Glutamatergic neuron (in vitro differentiated cells): ENCODE results near the gene SLC3A2. TPM values are rescaled to one million over a fixed set of nuclear protein-coding genes. Genes with fewer than 3 reads are reported as not detected.

ENCODE experiments used
- DNase-seq: peaks from one replicate; pipeline ENCODE4 v3.0.0; 2022
- H3K27ac Mint-ChIP-seq: one replicate; pipeline ENCODE4 v1.8.0; 2020; ENCODE audit warnings: mild to moderate bottlenecking, mixed read lengths, inconsistent platforms; ENCODE audit not compliant: unreplicated experiment
- H3K27me3 Mint-ChIP-seq: one replicate; pipeline ENCODE4 v1.8.0; 2020; ENCODE audit warnings: mild to moderate bottlenecking, moderate library complexity, mixed read lengths, inconsistent platforms; ENCODE audit not compliant: unreplicated experiment
- H3K36me3 Mint-ChIP-seq: one replicate; pipeline ENCODE4 v1.8.0; 2020; ENCODE audit warnings: mild to moderate bottlenecking, mixed read lengths, inconsistent platforms; ENCODE audit not compliant: unreplicated experiment
- H3K4me1 Mint-ChIP-seq: one replicate; pipeline ENCODE4 v1.8.0; 2020; ENCODE audit warnings: mild to moderate bottlenecking, low read depth, mixed read lengths, inconsistent platforms; ENCODE audit not compliant: unreplicated experiment
- H3K4me3 Mint-ChIP-seq: one replicate; pipeline ENCODE4 v1.8.0; 2020; ENCODE audit warnings: mild to moderate bottlenecking, mixed read lengths, inconsistent platforms; ENCODE audit not compliant: unreplicated experiment
- H3K9me3 Mint-ChIP-seq: one replicate; pipeline ENCODE4 v1.8.0; 2020; ENCODE audit warnings: mild to moderate bottlenecking, moderate library complexity, mixed read lengths, inconsistent platforms; ENCODE audit not compliant: unreplicated experiment
- CTCF ChIP-seq: fragments of 200-600 bp; sonication (generic); IDR thresholded peaks from one replicate; pipeline ENCODE4 v1.5.0; 2021; ENCODE audit not compliant: partially characterized antibody, unreplicated experiment
- total RNA-seq: library from RNA; stranded (reverse); fragmentation: NEBNext Ultra II Directional; extraction: Animal tissue kit (Norgen Biotek cat#: 25700); gene quantifications from one replicate; pipeline ENCODE4 v1.2.1, GENCODE V29; 2021; ENCODE audit not compliant: unreplicated experiment

Gene SLC3A2
- total RNA-seq, 1 donor from 2014 or later: 221 TPM

DNA sequence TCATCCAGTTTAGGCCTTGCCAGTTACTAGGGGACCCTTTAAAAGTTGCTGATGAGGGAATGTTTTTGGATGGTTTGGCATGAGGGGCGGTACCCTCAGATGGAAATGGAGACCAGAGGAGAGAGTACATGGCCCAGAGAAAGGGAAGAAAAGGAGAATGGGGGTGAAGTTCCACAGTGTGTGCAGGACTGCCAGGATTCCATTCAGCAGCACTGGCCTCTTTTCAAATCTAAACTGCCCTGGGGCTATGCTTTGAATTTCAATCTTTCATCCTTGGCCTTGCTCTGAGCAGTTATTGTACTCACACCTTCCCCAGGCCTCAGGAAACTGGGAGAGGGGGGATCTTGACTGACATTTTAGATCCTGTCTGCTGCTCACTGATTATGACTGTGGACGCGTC is 3.0 kb downstream of the SLC3A2 start:
- peaks cover 28% of the 10 kb centered on the region for H3K4me1 Mint-ChIP-seq
- peaks cover 19% of the 10 kb centered on the region for H3K9me3 Mint-ChIP-seq
- peak overlapping the region; percentile 59 for H3K27ac Mint-ChIP-seq
- no peak for DNase-seq
- H3K36me3 Mint-ChIP-seq: no peaks in the 10 kb centered on the region
- peaks cover 17% of the 10 kb centered on the region for H3K27me3 Mint-ChIP-seq
- no peak for TF ChIP-seq CTCF
- H3K4me3 Mint-ChIP-seq: peak overlapping the region; percentile 100

GRCh38 chr11:62885137-62885750 is 4.5 kb downstream of the SLC3A2 start:
- Mint-ChIP-seq H3K36me3 (peaks cover 9% of the 10 kb centered on the region), H3K27ac (peak overlapping the region; percentile 52), H3K4me1 (peaks cover 20% of the 10 kb centered on the region), H3K9me3 (peaks cover 25% of the 10 kb centered on the region), H3K27me3 (peaks cover 14% of the 10 kb centered on the region), H3K4me3 (peak overlapping the region; percentile 70)
- no peak for TF ChIP-seq CTCF
- no peak for DNase-seq

DNA sequence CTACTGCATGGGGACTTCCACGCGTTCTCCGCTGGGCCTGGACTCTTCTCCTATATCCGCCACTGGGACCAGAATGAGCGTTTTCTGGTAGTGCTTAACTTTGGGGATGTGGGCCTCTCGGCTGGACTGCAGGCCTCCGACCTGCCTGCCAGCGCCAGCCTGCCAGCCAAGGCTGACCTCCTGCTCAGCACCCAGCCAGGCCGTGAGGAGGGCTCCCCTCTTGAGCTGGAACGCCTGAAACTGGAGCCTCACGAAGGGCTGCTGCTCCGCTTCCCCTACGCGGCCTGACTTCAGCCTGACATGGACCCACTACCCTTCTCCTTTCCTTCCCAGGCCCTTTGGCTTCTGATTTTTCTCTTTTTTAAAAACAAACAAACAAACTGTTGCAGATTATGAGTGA is 7.7 kb downstream of the SLC3A2 start:
- peaks cover 12% of the 10 kb centered on the region for H3K9me3 Mint-ChIP-seq
- no peak for DNase-seq
- H3K27ac Mint-ChIP-seq: no peak overlapping the region
- peaks cover 3% of the 10 kb centered on the region for H3K27me3 Mint-ChIP-seq
- H3K4me1 Mint-ChIP-seq: peaks cover 10% of the 10 kb centered on the region
- TF ChIP-seq CTCF: no peak
- H3K36me3 Mint-ChIP-seq: peaks cover 9% of the 10 kb centered on the region
- H3K4me3 Mint-ChIP-seq: no peak overlapping the region

DNA sequence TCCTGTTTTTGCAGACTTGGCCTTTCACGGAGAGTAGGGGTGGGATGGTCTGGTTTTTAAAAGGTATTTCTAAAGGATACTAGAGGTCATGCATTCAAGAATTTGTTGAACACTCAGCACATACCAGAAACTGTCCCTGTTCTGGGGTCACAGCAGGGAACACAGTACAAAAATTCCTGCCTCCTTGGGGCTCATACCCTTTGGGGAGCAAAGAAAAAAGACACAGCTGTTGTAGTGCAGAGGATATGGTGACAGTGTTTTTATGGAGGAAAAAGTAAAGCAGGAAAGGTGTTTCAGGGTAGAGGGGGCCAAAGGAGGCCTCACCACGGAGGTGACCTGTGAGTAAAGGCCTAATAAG is 8.4 kb downstream of the SLC3A2 start:
- TF ChIP-seq CTCF: no peak
- no peak for DNase-seq
- Mint-ChIP-seq H3K9me3 (peaks cover 10% of the 10 kb centered on the region), H3K4me3 (peak overlapping the region; percentile 25), H3K36me3 (peaks cover 9% of the 10 kb centered on the region), H3K27ac (peak overlapping the region; percentile 33), H3K27me3 (peaks cover 3% of the 10 kb centered on the region), H3K4me1 (peaks cover 3% of the 10 kb centered on the region)

DNA sequence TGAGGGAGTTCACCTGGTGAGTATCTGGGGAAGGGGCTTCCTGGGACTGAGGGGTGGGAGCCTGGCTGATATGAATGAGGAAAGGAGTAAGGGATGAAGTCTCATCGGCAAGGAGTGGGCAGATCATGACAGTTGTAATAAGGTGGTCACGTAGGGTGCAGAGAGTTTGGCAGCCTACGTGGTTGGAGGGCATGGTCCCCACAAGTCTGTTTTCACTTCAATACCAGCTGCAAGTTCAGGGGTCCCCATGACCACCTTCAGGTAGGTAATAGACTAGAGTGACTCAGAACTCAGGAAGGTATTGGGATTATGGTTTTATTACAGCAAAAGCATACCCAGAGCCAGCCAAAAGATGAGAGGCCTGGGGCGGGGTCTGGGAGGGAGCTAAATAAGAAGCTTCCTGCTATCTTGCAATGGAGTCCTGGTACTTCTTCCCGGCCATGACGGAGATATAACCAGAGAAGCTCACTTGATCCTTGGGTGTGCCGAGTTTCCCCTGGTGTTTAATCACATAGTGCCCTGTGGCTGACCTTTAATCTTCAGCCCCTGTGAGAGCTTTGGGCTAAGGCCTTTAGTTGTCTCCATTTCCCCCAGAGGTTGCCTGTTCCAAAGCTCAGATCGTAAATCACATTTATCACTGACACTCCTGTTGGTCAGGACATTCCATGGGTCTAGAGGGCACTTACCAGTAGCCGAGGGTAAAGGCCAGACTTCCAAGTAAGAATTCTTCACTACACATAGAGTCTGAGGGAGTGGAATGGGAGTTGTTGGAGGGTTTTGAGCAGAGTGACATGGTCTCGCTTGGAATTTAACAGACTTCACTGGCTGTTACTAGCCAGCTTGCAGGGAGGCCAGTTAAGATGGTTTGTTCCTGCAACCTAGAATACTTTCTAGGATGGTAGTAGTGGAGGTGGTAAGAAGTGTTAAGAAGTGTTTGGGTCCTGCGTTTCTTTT is 9.1 kb downstream of the SLC3A2 start:
- H3K27ac Mint-ChIP-seq: peak overlapping the region; percentile 33
- peaks cover 2% of the 10 kb centered on the region for H3K4me1 Mint-ChIP-seq
- DNase-seq: no peak
- H3K9me3 Mint-ChIP-seq: peaks cover 11% of the 10 kb centered on the region
- peaks cover 5% of the 10 kb centered on the region for H3K27me3 Mint-ChIP-seq
- H3K4me3 Mint-ChIP-seq: peak overlapping the region; percentile 25
- H3K36me3 Mint-ChIP-seq: peaks cover 9% of the 10 kb centered on the region
- TF ChIP-seq CTCF: no peak
